ENCODE results near the gene USP24.
"Not testable (repeated sequence)": the region's sequence is repeated elsewhere in the genome, so short reads cannot be mapped to it uniquely, and the experiment has no call there.

USP24 gene

GRCh38 chr1:55026682-55027081 is 188.5 kb downstream of the USP24 start:
- DNase-seq: not testable (repeated sequence)

DNA sequence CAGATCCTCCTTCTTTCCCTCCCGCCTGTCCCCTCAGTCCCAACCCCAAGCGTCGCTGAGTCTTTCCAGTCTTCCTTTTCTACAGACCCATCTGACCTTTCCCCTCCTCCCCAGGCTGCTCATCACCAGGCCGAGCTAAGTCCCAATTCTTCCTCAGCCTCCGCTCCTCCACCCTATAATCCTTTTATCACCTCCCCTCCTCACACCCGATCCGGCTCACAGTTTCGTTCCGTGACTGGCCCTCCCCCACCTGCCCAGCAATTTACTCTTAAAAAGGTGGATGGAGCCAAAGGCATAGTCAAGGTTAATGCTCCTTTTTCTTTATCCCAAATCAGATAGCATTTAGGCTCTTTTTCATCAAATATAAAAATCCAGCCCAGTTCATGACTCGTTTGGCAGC is 191.0 kb downstream of the USP24 start:
- DNase-seq: not testable (repeated sequence)

GRCh38 chr1:55021942-55022546 is 193.1 kb downstream of the USP24 start:
- peak; percentile 51 to 56 for DNase-seq

- DNase-seq: no peak
Observed at GRCh38 chr1:55018395-55018794, 196.8 kb downstream of the USP24 start.

Data from CD4-positive, alpha-beta T cell treated with Interleukin-4 for 1 hour (primary cell).